H9 (cell line): Measurements from ENCODE around the gene CCDC170. TPM values are rescaled to one million over a fixed set of nuclear protein-coding genes. Genes with fewer than 3 reads are reported as not detected.

Experiments used
- DNase-seq: peaks from one replicate; pipeline ENCODE4 v3.0.0-alpha.2; 2017
- H2AFZ ChIP-seq: one replicate; pipeline ENCODE4 v1.6.1; 2013; ENCODE audit warnings: mild to moderate bottlenecking, low read length, control low read depth, moderate library complexity
- H2AK5ac ChIP-seq: 2 replicates; pipeline ENCODE4 v1.6.1; 2013; ENCODE audit warnings: low read length, control low read depth, mixed read lengths; ENCODE audit not compliant: insufficient read length
- H2BK120ac ChIP-seq: one replicate; pipeline ENCODE4 v1.6.1; 2013; ENCODE audit warnings: low read depth, mild to moderate bottlenecking, low read length, control low read depth, inconsistent platforms; ENCODE audit not compliant: poor library complexity, severe bottlenecking
- H2BK12ac ChIP-seq: 2 replicates; pipeline ENCODE4 v1.6.1; 2013; ENCODE audit warnings: low read length, control low read depth, mixed read lengths, low read depth; ENCODE audit not compliant: insufficient read length
- H2BK15ac ChIP-seq: 2 replicates; pipeline ENCODE4 v1.6.1; 2013; ENCODE audit warnings: low read depth, low read length, control low read depth
- H2BK20ac ChIP-seq: one replicate; pipeline ENCODE4 v1.6.1; 2013; ENCODE audit warnings: low read depth, mild to moderate bottlenecking, low read length, control low read depth, inconsistent platforms; ENCODE audit not compliant: poor library complexity, severe bottlenecking
- H2BK5ac ChIP-seq: 2 replicates; pipeline ENCODE4 v1.6.1; 2013; ENCODE audit warnings: low read length, control low read depth, mixed read lengths; ENCODE audit not compliant: insufficient read length
- H3K14ac ChIP-seq: 2 replicates; pipeline ENCODE4 v1.6.1; 2013; ENCODE audit warnings: low read length, control low read depth; ENCODE audit not compliant: insufficient read depth
- H3K18ac ChIP-seq: 2 replicates; pipeline ENCODE4 v1.6.1; 2013; ENCODE audit warnings: low read depth, mild to moderate bottlenecking, mixed read lengths, low read length, control low read depth; ENCODE audit not compliant: insufficient read length
- H3K23ac ChIP-seq: 2 replicates; pipeline ENCODE4 v1.6.1; 2013; ENCODE audit warnings: low read length, control low read depth, mixed read lengths, low read depth; ENCODE audit not compliant: insufficient read length
- H3K23me2 ChIP-seq: 2 replicates; pipeline ENCODE4 v1.6.1; 2013; ENCODE audit warnings: low read depth, mild to moderate bottlenecking, mixed read lengths, low read length, control low read depth; ENCODE audit not compliant: insufficient read length, poor library complexity, severe bottlenecking
- H3K27ac ChIP-seq: 2 replicates; pipeline ENCODE4 v1.5.1; 2013; ENCODE audit warnings: low read length, control low read depth, mixed read lengths, low read depth; ENCODE audit not compliant: insufficient read length
- H3K27me3 ChIP-seq: 2 replicates; pipeline ENCODE4 v1.6.1; 2013; ENCODE audit warnings: low read length, control low read depth, inconsistent platforms; ENCODE audit not compliant: insufficient read depth
- H3K4ac ChIP-seq: 2 replicates; pipeline ENCODE4 v1.6.1; 2013; ENCODE audit warnings: low read depth, mild to moderate bottlenecking, control low read depth, inconsistent platforms, low read length, moderate library complexity
- H3K4me1 ChIP-seq: 2 replicates; pipeline ENCODE4 v1.6.1; 2013; ENCODE audit warnings: low read length, control low read depth, inconsistent platforms; ENCODE audit not compliant: insufficient read depth
- H3K4me2 ChIP-seq: 2 replicates; pipeline ENCODE4 v1.6.1; 2013; ENCODE audit warnings: low read length, control low read depth, mixed read lengths; ENCODE audit not compliant: insufficient read length, insufficient read depth
- H3K56ac ChIP-seq: 2 replicates; pipeline ENCODE4 v1.6.1; 2013; ENCODE audit warnings: low read depth, mild to moderate bottlenecking, mixed read lengths, low read length, control low read depth; ENCODE audit not compliant: insufficient read length
- H3K79me1 ChIP-seq: 2 replicates; pipeline ENCODE4 v1.6.1; 2013; ENCODE audit warnings: low read depth, mild to moderate bottlenecking, moderate library complexity, low read length, control low read depth, inconsistent platforms; ENCODE audit not compliant: insufficient read depth, poor library complexity, severe bottlenecking
- H3K79me2 ChIP-seq: 2 replicates; pipeline ENCODE4 v1.6.1; 2013; ENCODE audit warnings: low read length, control low read depth, inconsistent platforms; ENCODE audit not compliant: insufficient read depth
- H3K9ac ChIP-seq: 2 replicates; pipeline ENCODE4 v1.6.1; 2013; ENCODE audit warnings: low read length, control low read depth, mixed read lengths; ENCODE audit not compliant: insufficient read length; ENCODE audit errors: extremely low read depth
- H3K9me3 ChIP-seq: one replicate; pipeline ENCODE4 v1.6.1; 2013; ENCODE audit warnings: low read depth, low read length, inconsistent platforms; ENCODE audit not compliant: control insufficient read depth
- H3T11ph ChIP-seq: one replicate; pipeline ENCODE4 v1.6.1; 2013; ENCODE audit warnings: mild to moderate bottlenecking, low read length, control low read depth, inconsistent platforms
- H4K20me1 ChIP-seq: one replicate; pipeline ENCODE4 v1.6.1; 2013; ENCODE audit not compliant: control insufficient read depth, insufficient read length, insufficient read depth
- H4K5ac ChIP-seq: 2 replicates; pipeline ENCODE4 v1.6.1; 2013; ENCODE audit warnings: low read depth, mild to moderate bottlenecking, mixed read lengths, low read length, control low read depth; ENCODE audit not compliant: insufficient read length
- H4K8ac ChIP-seq: replicated peaks from 2 replicates; pipeline ENCODE4 v1.6.1; 2013; ENCODE audit warnings: low read length, control low read depth, mixed read lengths, low read depth; ENCODE audit not compliant: insufficient read length
- H4K91ac ChIP-seq: 2 replicates; pipeline ENCODE4 v1.6.1; 2013; ENCODE audit warnings: low read depth, mild to moderate bottlenecking, moderate library complexity, mixed read lengths, low read length, control low read depth; ENCODE audit not compliant: insufficient read length
- H3K27ac Mint-ChIP-seq, 3 experiments: 2 replicates in 2 of 3; 3 replicates in 1 of 3; pipeline ENCODE4 v1.8.0; 2020 to 2021; ENCODE audit warnings: mixed read lengths in 3 of 3, mild to moderate bottlenecking in 1 of 3, moderate library complexity in 1 of 3
- H3K27me3 Mint-ChIP-seq: 2 replicates; pipeline ENCODE4 v1.8.0; 2021; ENCODE audit warnings: low read depth, mild to moderate bottlenecking, moderate library complexity, mixed read lengths
- H3K36me3 Mint-ChIP-seq, 3 experiments: 2 replicates in 2 of 3; 3 replicates in 1 of 3; pipeline ENCODE4 v1.8.0; 2020 to 2021; ENCODE audit warnings: low read depth in 3 of 3, mixed read lengths in 3 of 3; ENCODE audit not compliant: insufficient read depth in 1 of 3
- H3K4me1 Mint-ChIP-seq, 2 experiments: 2 replicates each; pipeline ENCODE4 v1.8.0; 2020; ENCODE audit warnings: mixed read lengths in 2 of 2
- H3K4me3 Mint-ChIP-seq, 2 experiments: 2 replicates in 1 of 2; 3 replicates in 1 of 2; pipeline ENCODE4 v1.8.0; 2020 to 2021; ENCODE audit warnings: mild to moderate bottlenecking in 2 of 2, mixed read lengths in 2 of 2, moderate library complexity in 1 of 2
- H3K9me3 Mint-ChIP-seq, 2 experiments: 2 replicates in 1 of 2; 3 replicates in 1 of 2; pipeline ENCODE4 v1.8.0; 2020; ENCODE audit warnings: mild to moderate bottlenecking in 2 of 2, mixed read lengths in 2 of 2, moderate library complexity in 1 of 2
- WGBS: extraction: QIAGEN DNeasy Blood & Tissue Kit; methylation state at CpG from one replicate; pipeline ENCODE4 v1.1.7; 2013; ENCODE audit warnings: missing lambda C conversion rate, low lambda C conversion rate, mixed read lengths; ENCODE audit not compliant: insufficient read length; ENCODE audit errors: extremely low coverage; 5-methylcytosine and 5-hydroxymethylcytosine counted together
- total RNA-seq: library from RNA; stranded (reverse); gene quantifications from 2 replicates; pipeline ENCODE4 v1.2.1, GENCODE V29; 2021
- TF ChIP-seq, protein P1 (sequence below): fragments of 200-600 bp; sonication (generic); conservative IDR thresholded peaks from 3 replicates; pipeline ENCODE4 v1.8.0; 2021; ENCODE audit warnings: antibody characterized with exemption, mild to moderate bottlenecking

The CCDC170 gene
- total RNA-seq, 1 experiment from 2014 or later, result 0.07 TPM

DNA sequence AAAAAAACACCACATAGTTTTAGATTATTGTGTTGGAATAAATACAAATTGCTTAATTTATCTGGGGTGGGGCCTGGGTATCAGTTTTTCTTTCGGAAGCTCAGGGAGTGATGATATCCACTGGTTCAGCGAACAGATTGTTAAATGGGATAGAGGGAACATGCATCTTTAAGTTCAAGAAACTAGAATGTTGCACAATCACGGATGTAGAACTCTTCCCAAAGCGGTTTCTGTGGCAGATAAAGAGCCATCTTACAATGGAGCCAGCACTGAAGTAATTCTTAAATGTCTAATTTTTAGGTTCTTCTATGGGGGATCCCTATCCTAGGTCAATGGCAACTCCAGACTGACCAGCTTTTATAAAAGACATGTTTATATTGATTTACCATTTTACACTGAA is 32.1 kb upstream of the CCDC170 start:
- Histone ChIP-seq H3K9me3 (no peaks in the 10 kb centered on the region), H3K79me1 (no peaks in the 10 kb centered on the region), H2BK15ac (no peak overlapping the region), H3K23me2 (no peaks in the 10 kb centered on the region), H2BK20ac (no peak overlapping the region), H3K79me2 (no peaks in the 10 kb centered on the region), H2BK5ac (no peak overlapping the region), H4K5ac (no peak overlapping the region), H4K8ac (no peak overlapping the region), H4K91ac (no peak overlapping the region), H3K56ac (no peak overlapping the region), H4K20me1 (no peaks in the 10 kb centered on the region), H3K23ac (no peak overlapping the region), H2AFZ (no peak overlapping the region), H3K14ac (no peak overlapping the region), H2BK12ac (no peak overlapping the region), H2AK5ac (no peak overlapping the region), H3K27ac (no peak overlapping the region), H3K27me3 (no peaks in the 10 kb centered on the region), H2BK120ac (no peak overlapping the region), H3T11ph (no peak overlapping the region), H3K4me2 (no peak overlapping the region), H3K4me1 (no peaks in the 10 kb centered on the region), H3K9ac (no peak overlapping the region), H3K18ac (no peak overlapping the region), H3K4ac (no peak overlapping the region)
- WGBS, result no CpG with 5 or more reads among the region's 4 CpGs
- TF ChIP-seq, protein P1, sequence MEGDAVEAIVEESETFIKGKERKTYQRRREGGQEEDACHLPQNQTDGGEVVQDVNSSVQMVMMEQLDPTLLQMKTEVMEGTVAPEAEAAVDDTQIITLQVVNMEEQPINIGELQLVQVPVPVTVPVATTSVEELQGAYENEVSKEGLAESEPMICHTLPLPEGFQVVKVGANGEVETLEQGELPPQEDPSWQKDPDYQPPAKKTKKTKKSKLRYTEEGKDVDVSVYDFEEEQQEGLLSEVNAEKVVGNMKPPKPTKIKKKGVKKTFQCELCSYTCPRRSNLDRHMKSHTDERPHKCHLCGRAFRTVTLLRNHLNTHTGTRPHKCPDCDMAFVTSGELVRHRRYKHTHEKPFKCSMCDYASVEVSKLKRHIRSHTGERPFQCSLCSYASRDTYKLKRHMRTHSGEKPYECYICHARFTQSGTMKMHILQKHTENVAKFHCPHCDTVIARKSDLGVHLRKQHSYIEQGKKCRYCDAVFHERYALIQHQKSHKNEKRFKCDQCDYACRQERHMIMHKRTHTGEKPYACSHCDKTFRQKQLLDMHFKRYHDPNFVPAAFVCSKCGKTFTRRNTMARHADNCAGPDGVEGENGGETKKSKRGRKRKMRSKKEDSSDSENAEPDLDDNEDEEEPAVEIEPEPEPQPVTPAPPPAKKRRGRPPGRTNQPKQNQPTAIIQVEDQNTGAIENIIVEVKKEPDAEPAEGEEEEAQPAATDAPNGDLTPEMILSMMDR, result no peak
- no peak for DNase-seq
- Mint-ChIP-seq H3K27ac (no peak overlapping the region), H3K4me1 (peaks cover 6% of the 10 kb centered on the region in 2 experiments), H3K9me3 (no peaks in the 10 kb centered on the region), H3K27me3 (no peaks in the 10 kb centered on the region), H3K36me3 (peaks cover 15 to 79% (median 56%) of the 10 kb centered on the region in 3 experiments; a peak in 5 of 7 replicates), H3K4me3 (no peak overlapping the region)
